NCI-H146 treated with DMSO at 0.1 percent for 48 hours (cell line): ENCODE measurements around the gene ODF2.
"Not testable (repeated sequence)": the region's sequence is repeated elsewhere in the genome, so short reads cannot be mapped to it uniquely, and the experiment has no call there.

ENCODE experiments used
- DNase-seq: peaks from one replicate; lab custom pipeline; 2025; ENCODE audit not compliant: unreplicated experiment; lab: John Stamatoyannopoulos, UW

Gene ODF2

GRCh38 chr9:128455849-128456612 lies at the start of gene ODF2:
Gene ODF2 (plus strand): TSS chr9:128456006. CDS start chr9:128456092, 86 bp downstream.
- DNase-seq: peak; percentile 85

DNA sequence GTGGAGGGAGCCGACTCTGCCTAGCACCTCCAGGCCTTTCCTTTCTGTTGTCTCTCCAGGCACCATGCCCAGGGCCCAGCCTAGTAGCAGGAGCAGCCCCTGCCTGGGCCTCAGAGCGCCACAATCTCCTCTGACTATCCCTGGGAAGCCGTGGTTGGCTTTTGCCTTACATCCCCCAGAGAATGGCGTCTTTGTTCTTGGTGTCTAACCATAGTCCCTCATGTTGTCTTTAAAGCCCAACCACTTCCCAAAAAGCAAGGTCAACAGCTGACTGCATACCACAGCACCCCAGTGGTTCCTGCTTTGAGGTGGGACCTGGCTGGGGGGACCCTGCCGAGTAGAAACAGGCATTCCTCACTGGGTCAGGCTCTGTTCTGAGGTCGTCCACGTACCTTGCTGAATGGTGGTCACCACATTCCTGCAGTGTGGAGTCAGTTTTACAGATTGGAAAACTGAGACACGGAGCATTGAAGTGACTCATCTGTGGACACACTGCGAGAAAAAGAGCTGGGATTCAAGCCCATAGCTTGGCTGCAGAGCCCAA lies 48.9 kb upstream of the ODF2 start:
- no peak for DNase-seq

GRCh38 chr9:128408963-128409431 lies 46.8 kb upstream of the ODF2 start:
- DNase-seq: no peak

DNA sequence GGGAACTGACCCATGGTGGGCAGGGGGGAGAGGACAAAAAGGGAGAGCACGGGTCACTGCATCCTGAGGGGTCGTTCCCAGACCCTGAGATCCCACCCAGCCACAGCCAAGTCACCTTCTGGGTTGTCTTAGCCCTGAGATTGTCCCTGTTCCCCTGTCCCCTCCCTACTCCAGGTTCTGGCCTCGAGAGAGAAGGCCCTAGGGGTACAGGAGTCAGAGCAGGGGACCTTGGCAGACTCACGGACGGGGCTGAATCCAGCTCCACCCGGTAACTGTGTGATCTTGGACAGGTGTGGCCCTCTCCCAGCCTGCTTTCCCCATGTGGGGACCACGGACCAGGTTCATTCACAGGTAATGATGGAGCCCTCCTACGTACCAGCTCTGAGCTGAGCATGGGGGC lies 46.4 kb upstream of the ODF2 start:
- DNase-seq: no peak

GRCh38 chr9:128409978-128410377 lies 45.8 kb upstream of the ODF2 start:
- DNase-seq: no peak

- no peak for DNase-seq
Measured at GRCh38 chr9:128411364-128412119, 44.3 kb upstream of the ODF2 start.

DNA sequence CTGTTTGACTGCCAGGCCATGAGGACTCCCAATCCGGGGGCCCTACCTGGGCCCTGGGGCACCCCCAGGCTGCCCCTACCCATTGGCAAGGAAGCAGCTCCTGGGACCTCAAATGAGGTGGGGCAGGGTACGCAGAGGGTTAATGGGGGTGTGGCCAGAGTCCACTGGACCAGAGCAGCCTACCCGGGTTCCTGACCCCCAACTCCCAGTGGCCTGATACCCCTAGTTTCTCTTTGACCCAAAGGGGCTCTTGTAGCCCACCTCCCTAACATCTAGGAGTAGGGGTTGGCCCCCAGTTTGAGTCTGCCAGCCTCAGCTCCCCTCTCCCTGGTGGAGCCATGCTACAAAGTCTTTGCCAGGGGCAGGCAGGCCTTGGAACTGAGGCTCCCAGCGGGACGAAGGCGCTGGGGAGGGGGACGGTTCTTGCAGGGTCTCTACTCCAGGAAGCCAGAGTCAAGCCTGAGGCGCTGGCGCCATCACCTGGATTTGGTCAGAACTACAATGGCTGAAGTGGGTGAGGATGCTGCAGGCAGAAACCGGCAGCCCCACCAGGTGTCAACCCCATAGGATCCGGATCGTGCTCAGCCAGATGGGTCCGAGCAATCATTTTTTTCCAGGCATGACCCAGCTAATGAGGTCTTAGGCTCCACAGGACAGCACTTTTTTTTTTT lies 43.6 kb upstream of the ODF2 start:
- peak; percentile 36 for DNase-seq

- not testable (repeated sequence) for DNase-seq
Measured at GRCh38 chr9:128413728-128414127, 42.1 kb upstream of the ODF2 start.

DNA sequence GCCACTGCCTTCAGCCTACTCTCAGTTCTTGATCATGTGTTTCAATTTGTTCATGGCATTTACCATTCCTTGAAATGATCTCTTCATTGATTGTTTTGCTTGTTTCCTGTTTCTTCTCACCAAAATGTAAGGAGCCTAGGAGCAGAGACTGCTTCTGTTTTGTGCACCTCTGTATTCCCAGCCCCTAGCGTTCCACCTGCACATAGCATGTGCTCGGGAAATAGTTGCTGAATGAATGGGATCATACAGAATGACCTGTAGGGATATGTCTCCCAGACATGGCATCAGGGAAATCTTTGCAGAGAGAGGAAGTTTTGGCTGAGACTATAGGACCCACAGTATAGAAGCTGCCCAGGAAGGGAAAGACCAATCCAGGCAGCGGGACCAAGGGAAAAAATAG lies 41.3 kb upstream of the ODF2 start:
- no peak for DNase-seq

DNA sequence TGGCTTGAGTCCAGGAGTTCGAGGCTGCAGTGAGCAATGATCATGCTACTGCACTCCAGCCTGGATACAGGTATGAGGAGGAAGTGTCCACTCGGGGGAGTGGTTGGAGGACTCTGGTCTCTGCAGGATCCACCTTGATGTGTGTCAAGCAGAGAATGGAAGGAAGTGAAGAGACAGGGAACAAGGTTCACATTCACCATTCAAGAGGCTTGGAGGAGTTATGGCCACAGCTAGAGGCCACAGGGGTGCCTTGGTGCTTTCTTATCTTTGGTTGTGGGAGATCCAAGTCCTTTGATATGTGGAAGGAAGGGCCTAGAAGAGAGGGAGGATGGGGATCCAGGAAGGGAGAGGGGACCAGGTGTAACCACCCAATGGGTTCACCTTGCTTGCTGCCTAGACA lies 40.5 kb upstream of the ODF2 start:
- no peak for DNase-seq

DNA sequence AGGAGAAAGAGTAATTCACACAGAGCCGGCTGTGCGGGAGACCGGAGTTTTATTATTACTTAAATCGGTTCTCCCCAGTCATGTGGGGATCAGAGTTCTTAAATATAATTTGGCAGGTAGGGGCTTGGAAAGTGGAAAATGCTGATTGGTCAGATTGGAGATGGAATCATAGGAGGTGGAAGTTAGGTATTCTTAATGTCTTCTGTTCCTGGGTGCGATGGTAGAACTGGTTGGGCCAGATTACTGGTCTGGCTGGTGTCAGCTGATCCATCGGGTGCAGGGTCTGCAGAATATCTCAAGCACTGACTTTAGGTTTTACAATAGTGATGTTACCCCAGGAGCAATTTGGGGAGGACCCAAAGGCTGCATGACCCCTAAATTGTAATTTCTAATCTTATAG lies 39.8 kb upstream of the ODF2 start:
- DNase-seq: no peak

DNA sequence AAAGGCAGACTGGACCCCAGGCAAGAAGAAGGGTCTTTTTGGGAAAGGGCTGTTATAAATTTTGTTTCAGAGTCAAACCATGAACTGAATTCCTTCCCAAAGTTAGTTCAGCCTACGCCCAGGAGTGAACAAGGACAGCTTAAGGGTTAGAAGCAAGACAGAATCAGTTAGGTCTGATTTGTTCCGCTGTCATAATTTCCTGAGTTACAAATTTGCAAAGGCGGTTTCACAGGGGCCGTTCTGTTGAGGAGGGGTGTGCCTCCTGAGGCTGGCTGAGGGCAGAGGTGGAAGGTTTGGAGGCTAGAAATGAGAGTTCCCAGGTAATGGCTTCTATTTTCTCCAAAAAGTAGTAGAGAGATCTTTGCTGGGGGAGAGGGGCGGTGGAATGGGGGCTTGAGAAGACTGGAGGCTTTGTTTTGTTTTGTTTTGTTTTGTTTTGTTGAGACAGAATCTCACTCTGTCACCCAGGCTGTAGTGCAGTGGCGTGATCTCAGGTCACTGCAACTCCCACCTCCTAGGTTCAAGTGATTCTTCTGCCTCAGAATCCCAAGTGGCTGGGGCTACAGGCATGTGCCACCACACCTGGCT lies 39.3 kb upstream of the ODF2 start:
- DNase-seq: no peak

GRCh38 chr9:128419061-128419925 lies 36.5 kb upstream of the ODF2 start:
- no peak for DNase-seq

DNA sequence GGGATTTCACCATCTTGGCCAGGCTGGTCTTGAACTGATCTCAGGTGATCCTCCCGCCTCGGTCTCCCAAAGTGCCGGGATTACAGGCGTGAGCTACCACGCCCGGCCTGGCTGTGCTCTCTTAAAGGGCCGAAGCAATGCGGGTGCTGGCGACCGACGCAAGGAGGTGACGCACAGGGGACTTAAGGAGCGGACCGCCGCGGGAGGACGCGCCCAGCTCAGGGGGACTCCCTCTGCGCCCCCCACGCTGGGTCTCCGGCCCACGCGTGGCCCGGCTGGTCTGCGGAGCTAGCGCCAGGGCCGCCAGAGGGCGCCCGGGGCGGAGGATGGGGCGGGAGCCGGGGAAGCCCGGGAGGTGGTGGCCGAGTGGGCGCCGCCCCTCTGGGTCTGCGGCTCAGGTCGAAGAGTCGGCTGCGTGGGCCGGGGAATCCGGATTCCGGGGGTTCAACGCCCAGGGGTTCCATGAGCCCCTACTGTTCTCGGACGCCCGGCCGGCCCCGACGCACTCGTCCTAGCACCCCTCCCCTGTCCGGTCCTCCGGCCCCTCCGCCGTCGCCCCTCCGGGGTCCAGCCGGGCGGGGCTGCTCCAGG lies 35.7 kb upstream of the ODF2 start:
- DNase-seq: no peak

- DNase-seq: no peak
Measured at GRCh38 chr9:128420651-128421481, 34.9 kb upstream of the ODF2 start, which contains the start of gene CERCAM. Gene CERCAM (plus strand): TSS chr9:128420857. CDS start chr9:128420878, 21 bp downstream.

DNA sequence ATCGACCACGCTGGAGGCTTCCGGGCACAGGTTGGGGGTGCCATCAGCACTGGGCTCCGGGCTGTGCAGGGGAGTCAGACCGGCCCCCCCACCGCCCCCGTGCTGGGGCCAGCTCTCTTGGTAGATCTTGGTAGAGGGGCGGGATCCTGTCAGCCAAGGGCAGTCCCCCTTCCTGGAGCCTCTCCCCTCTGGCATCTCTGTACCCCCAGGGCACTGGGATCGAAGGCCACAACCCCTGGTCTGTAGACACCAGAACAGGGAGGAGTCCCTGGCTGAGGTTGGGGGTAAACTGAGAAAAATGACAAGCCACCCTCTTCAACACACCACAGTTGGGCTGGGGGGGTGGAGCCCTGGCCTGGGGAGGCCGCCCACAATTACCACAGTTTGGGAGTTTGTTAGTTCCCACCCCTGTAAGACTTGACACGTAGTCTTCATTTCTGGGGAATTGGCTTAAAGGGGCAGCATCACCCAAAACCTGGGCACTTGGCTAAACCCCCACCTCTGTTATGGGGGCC lies 34.3 kb upstream of the ODF2 start:
- DNase-seq: no peak

DNA sequence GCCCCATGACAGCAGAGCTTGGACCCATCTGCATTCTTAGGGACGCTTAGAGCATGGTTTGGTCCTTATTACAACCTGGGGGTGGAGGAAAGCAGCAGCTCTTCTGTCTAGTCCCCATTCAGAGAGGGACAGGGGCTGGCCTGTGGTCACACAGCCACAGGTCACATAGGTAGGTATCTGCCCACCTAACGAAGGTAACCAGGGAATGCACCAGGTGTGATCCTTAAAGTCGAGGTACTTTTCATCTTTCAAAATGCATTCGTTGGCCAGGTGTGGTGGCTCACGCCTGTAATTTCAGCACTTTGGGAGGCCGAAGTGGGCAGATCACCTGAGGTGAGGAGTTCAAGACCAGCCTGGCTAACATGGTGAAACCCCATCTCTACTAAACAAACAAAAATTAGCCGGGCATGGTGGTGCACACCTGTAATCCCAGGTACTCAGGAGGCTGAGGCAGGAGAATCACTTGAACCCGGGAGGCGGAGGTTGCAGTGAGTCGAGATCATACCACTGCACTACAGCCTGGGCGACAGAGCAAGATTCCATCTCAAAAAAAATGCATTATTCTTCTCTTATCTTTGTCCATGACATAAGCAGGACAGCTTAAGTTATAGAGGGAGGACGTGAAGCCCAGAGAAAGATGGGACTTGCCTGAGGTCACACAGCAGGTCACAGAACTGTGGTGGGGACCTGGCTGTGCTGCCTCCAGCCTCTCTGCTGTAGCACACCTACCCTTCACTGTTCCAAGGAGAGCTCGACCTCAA lies 33.6 kb upstream of the ODF2 start:
- DNase-seq: not testable (repeated sequence)

GRCh38 chr9:128422783-128423150 lies 33.0 kb upstream of the ODF2 start:
- DNase-seq: no peak
